ENCODE data around the gene TDRKH. TPM values are rescaled to one million over a fixed set of nuclear protein-coding genes. Genes with fewer than 3 reads are reported as not detected.
"Not testable (repeated sequence)": the region's sequence is repeated elsewhere in the genome, so short reads cannot be mapped to it uniquely, and the experiment has no call there.

Gene TDRKH
- total RNA-seq, 4 donors from 2014 or later, result 3.2 to 4.9 (median 4.1) TPM

- DNase-seq (ENCODE audit: low spot score) (no peak), ATAC-seq (ENCODE audit: low FRiP score) (no peak)
- no peak for TF ChIP-seq CTCF (IDR thresholded peaks at IDR 0.05)
These were observed 796 bp upstream of the TDRKH start for GRCh38 chr1:151790940-151791651.

- ATAC-seq (ENCODE audit: low FRiP score), result no peak
- no peak for TF ChIP-seq CTCF (IDR thresholded peaks at IDR 0.05)
- no peak for DNase-seq (ENCODE audit: low spot score)
These were observed 2.6 kb downstream of the TDRKH start for GRCh38 chr1:151787689-151788088.

GRCh38 chr1:151783796-151784195, 6.5 kb downstream of the TDRKH start:
- DNase-seq (ENCODE audit: low spot score) (no peak), ATAC-seq (ENCODE audit: low FRiP score) (no peak)
- TF ChIP-seq CTCF (IDR thresholded peaks at IDR 0.05), result no peak

- TF ChIP-seq CTCF (IDR thresholded peaks at IDR 0.05), result no peak
- ATAC-seq (ENCODE audit: low FRiP score) (no peak), DNase-seq (ENCODE audit: low spot score) (no peak)
These were observed 7.6 kb downstream of the TDRKH start for GRCh38 chr1:151782741-151783140.

GRCh38 chr1:151782026-151782425, 8.3 kb downstream of the TDRKH start:
- not testable (repeated sequence) for ATAC-seq (ENCODE audit: low FRiP score); DNase-seq (ENCODE audit: low spot score)

GRCh38 chr1:151780736-151781135, 9.6 kb downstream of the TDRKH start:
- DNase-seq (ENCODE audit: low spot score); ATAC-seq (ENCODE audit: low FRiP score): not testable (repeated sequence)

GRCh38 chr1:151779852-151780251, 10.4 kb downstream of the TDRKH start:
- no peak for TF ChIP-seq CTCF (IDR thresholded peaks at IDR 0.05)
- ATAC-seq (ENCODE audit: low FRiP score), result no peak
- DNase-seq (ENCODE audit: low spot score), result no peak

- DNase-seq (ENCODE audit: low spot score), result no peak
- no peak for TF ChIP-seq CTCF (IDR thresholded peaks at IDR 0.05)
- ATAC-seq (ENCODE audit: low FRiP score), result no peak
These were observed 13.0 kb downstream of the TDRKH start for GRCh38 chr1:151777317-151777716.
